GM12878 (cell line): ENCODE results near the gene CACNA2D3.

Source experiments
- BCL11A ChIP-seq: IDR thresholded peaks from 2 replicates; pipeline ENCODE4 v1.6.1; 2011; ENCODE audit warnings: low read depth, low read length
- BRCA1 ChIP-seq: IDR thresholded peaks from 2 replicates; pipeline ENCODE4 v1.6.1; 2011; ENCODE audit warnings: low read depth, low read length, improper control_type of control experiment
- CHD4 ChIP-seq: fragments of 200-600 bp; sonication (generic); IDR thresholded peaks from 2 replicates; pipeline ENCODE4 v1.6.1; 2016; ENCODE audit warnings: mild to moderate bottlenecking
- MEF2A ChIP-seq: IDR thresholded peaks from 2 replicates; pipeline ENCODE4 v1.6.1; 2011; ENCODE audit warnings: low read depth, mild to moderate bottlenecking, low read length, moderate library complexity; ENCODE audit not compliant: insufficient read depth
- MXI1 ChIP-seq: fragments of 150-350 bp; IDR thresholded peaks from 2 replicates; pipeline ENCODE4 v1.6.1; 2011; ENCODE audit warnings: low read depth, mild to moderate bottlenecking, inconsistent platforms, low read length, improper control_type of control experiment
- SIN3A ChIP-seq: IDR thresholded peaks from 2 replicates; pipeline ENCODE4 v1.6.1; 2012; ENCODE audit warnings: low read depth, low read length, improper control_type of control experiment
- SMC3 ChIP-seq: IDR thresholded peaks from 2 replicates; pipeline ENCODE4 v1.6.1; 2011; ENCODE audit warnings: low read length, improper control_type of control experiment, borderline replicate concordance
- YY1 ChIP-seq: IDR thresholded peaks from 2 replicates; pipeline ENCODE4 v1.6.1; 2011; ENCODE audit warnings: low read depth, mild to moderate bottlenecking, low read length
- ZSCAN29 ChIP-seq: fragments of 450-650 bp; IDR thresholded peaks from 2 replicates; pipeline ENCODE4 v1.6.1; 2017; ENCODE audit warnings: mild to moderate bottlenecking, moderate library complexity
- TF ChIP-seq, protein P1 (sequence below): IDR thresholded peaks from 2 replicates; pipeline ENCODE4 v1.6.1; 2011; ENCODE audit warnings: low read depth, low read length, improper control_type of control experiment, borderline replicate concordance
- TF ChIP-seq, protein P2 (sequence below), 3 experiments: IDR thresholded peaks in 2 of 3; conservative IDR thresholded peaks in 1 of 3; 2 replicates each; pipeline ENCODE4 v1.5.1; 2011; ENCODE audit warnings: low read depth in 3 of 3, low read length in 3 of 3, mild to moderate bottlenecking in 3 of 3, control low read depth in 2 of 3, moderate library complexity in 2 of 3, inconsistent platforms in 1 of 3, mixed read lengths in 1 of 3; ENCODE audit not compliant: control insufficient read depth in 2 of 3, insufficient read depth in 1 of 3; ENCODE audit errors: extremely low read depth in 1 of 3
- TF ChIP-seq, protein P3 (sequence below): fragments of 450-650 bp; IDR thresholded peaks from 2 replicates; pipeline ENCODE4 v1.6.1; 2014; ENCODE audit warnings: mild to moderate bottlenecking

DNA sequence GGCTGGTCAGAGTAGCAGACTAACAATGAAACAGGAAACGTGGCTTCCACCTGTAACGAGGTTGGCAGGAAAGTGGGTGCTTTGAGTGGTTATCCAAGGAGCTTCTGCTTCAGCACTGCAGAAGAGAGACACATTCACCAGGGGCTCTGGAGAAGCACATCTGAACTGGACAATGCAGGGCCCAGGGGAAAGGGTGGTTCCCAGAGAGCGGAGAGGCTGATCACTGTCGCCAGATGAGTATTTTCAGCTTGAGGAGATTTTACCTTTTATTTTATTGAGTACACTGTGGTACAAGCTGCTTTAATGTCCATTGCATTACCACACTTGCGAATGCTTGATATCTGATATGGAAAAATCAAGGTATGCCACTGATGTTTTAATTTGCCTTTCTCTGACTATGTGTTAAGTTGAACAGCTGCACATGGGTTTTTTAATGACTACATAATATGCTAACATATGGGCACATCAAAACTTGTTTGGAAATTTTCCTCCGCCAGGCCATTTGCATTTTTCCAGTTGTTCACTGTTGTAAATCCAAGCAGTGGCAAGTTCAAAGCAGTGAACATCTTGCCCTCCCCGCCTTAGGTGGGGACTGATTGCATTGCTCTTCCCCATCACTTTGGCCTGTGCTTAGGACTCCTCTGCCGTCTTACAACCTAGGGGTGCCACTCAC, 753.4 kb downstream of the CACNA2D3 start:
- TF ChIP-seq, protein P1, sequence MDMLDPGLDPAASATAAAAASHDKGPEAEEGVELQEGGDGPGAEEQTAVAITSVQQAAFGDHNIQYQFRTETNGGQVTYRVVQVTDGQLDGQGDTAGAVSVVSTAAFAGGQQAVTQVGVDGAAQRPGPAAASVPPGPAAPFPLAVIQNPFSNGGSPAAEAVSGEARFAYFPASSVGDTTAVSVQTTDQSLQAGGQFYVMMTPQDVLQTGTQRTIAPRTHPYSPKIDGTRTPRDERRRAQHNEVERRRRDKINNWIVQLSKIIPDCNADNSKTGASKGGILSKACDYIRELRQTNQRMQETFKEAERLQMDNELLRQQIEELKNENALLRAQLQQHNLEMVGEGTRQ = no peak
- TF ChIP-seq, protein P2, sequence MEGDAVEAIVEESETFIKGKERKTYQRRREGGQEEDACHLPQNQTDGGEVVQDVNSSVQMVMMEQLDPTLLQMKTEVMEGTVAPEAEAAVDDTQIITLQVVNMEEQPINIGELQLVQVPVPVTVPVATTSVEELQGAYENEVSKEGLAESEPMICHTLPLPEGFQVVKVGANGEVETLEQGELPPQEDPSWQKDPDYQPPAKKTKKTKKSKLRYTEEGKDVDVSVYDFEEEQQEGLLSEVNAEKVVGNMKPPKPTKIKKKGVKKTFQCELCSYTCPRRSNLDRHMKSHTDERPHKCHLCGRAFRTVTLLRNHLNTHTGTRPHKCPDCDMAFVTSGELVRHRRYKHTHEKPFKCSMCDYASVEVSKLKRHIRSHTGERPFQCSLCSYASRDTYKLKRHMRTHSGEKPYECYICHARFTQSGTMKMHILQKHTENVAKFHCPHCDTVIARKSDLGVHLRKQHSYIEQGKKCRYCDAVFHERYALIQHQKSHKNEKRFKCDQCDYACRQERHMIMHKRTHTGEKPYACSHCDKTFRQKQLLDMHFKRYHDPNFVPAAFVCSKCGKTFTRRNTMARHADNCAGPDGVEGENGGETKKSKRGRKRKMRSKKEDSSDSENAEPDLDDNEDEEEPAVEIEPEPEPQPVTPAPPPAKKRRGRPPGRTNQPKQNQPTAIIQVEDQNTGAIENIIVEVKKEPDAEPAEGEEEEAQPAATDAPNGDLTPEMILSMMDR (IDR thresholded peaks at IDR 0.05 in 2 of 3, conservative IDR thresholded peaks at IDR 0.05 in 1 of 3; ENCODE audit: control insufficient read depth in 2 of 3, extremely low read depth in 1 of 3, insufficient read depth in 1 of 3, low read depth in 3 of 3, low read length in 3 of 3) = no peak
- TF ChIP-seq SIN3A = no peak
- TF ChIP-seq, protein P3, sequence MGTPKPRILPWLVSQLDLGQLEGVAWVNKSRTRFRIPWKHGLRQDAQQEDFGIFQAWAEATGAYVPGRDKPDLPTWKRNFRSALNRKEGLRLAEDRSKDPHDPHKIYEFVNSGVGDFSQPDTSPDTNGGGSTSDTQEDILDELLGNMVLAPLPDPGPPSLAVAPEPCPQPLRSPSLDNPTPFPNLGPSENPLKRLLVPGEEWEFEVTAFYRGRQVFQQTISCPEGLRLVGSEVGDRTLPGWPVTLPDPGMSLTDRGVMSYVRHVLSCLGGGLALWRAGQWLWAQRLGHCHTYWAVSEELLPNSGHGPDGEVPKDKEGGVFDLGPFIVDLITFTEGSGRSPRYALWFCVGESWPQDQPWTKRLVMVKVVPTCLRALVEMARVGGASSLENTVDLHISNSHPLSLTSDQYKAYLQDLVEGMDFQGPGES = no peak
- TF ChIP-seq CHD4 = no peak
- no peak for TF ChIP-seq SMC3
- TF ChIP-seq YY1 = no peak
- TF ChIP-seq MXI1 = no peak
- TF ChIP-seq MEF2A = no peak
- TF ChIP-seq ZSCAN29 = no peak
- no peak for TF ChIP-seq BCL11A
- TF ChIP-seq BRCA1 = no peak
